CD4-positive, CD25-positive, alpha-beta regulatory T cell (primary cell): ENCODE results near the gene MAPK7. TPM values are rescaled to one million over a fixed set of nuclear protein-coding genes. Genes with fewer than 3 reads are reported as not detected.
A peak's percentile ranks its signal among the peaks of the same experiment; 100 is the strongest.

Experiments
- ATAC-seq, 2 donors: fragments of 150-1000 bp; cut with Tn5 transposase; one replicate each; pipeline ENCODE4 v1.10.0; 2021; ENCODE audit warnings: low read depth in 2 of 2, moderate number of reproducible peaks in 2 of 2, moderate library complexity in 1 of 2
- DNase-seq, 3 donors: peaks; one replicate each; pipeline versions ENCODE4 v3.0.0 to v3.0.0-alpha.2; 2012 to 2022; ENCODE audit warnings: mixed read lengths in 1 of 3
- H3K27ac ChIP-seq: one replicate; pipeline ENCODE4 v1.7.0; 2013; ENCODE audit warnings: mild to moderate bottlenecking, low read length; ENCODE audit not compliant: insufficient read depth, poor library complexity, severe bottlenecking
- H3K27me3 ChIP-seq: one replicate; pipeline ENCODE4 v1.7.0; 2013; ENCODE audit warnings: low read length; ENCODE audit not compliant: control insufficient read depth, insufficient read depth
- H3K36me3 ChIP-seq: one replicate; pipeline ENCODE4 v1.7.0; 2013; ENCODE audit warnings: mild to moderate bottlenecking, low read length, moderate library complexity; ENCODE audit not compliant: control insufficient read depth, insufficient read depth
- H3K4me1 ChIP-seq: 2 replicates; pipeline ENCODE4 v1.7.0; 2013; ENCODE audit warnings: mild to moderate bottlenecking, low read length; ENCODE audit not compliant: insufficient read depth, control insufficient read depth, poor library complexity, severe bottlenecking
- H3K4me3 ChIP-seq: one replicate; pipeline ENCODE4 v1.7.0; 2013; ENCODE audit warnings: low read depth, mild to moderate bottlenecking, low read length, moderate library complexity
- H3K9me3 ChIP-seq, 2 experiments: 1 replicate in 1 of 2; 2 replicates in 1 of 2; pipeline ENCODE4 v1.7.0; 2013; ENCODE audit warnings: low read length in 2 of 2, mild to moderate bottlenecking in 1 of 2, moderate library complexity in 1 of 2; ENCODE audit not compliant: control insufficient read depth in 2 of 2
- H3K27ac Mint-ChIP-seq, 3 donors: one replicate each; pipeline ENCODE4 v1.8.0; 2020 to 2022; ENCODE audit warnings: mild to moderate bottlenecking in 3 of 3, mixed read lengths in 3 of 3, moderate library complexity in 2 of 3
- H3K27me3 Mint-ChIP-seq: one replicate; pipeline ENCODE4 v1.8.0; 2022; ENCODE audit warnings: mild to moderate bottlenecking, mixed read lengths
- H3K36me3 Mint-ChIP-seq: one replicate; pipeline ENCODE4 v1.8.0; 2020; ENCODE audit warnings: mixed read lengths
- H3K4me1 Mint-ChIP-seq, 4 donors: one replicate each; pipeline ENCODE4 v1.8.0; 2020 to 2022; ENCODE audit warnings: mixed read lengths in 4 of 4, mild to moderate bottlenecking in 1 of 4
- H3K4me3 Mint-ChIP-seq, 4 donors: one replicate each; pipeline ENCODE4 v1.8.0; 2020 to 2022; ENCODE audit warnings: mild to moderate bottlenecking in 4 of 4, mixed read lengths in 4 of 4, moderate library complexity in 3 of 4
- H3K9me3 Mint-ChIP-seq, 7 donors: one replicate each; pipeline ENCODE4 v1.8.0; 2020 to 2022; ENCODE audit warnings: mixed read lengths in 7 of 7, mild to moderate bottlenecking in 3 of 7, moderate library complexity in 2 of 7
- polyA plus RNA-seq, 4 donors: library from polyadenylated mRNA; unstranded; fragments of 300-500 nt; fragmentation: Illumina TruSeq; gene quantifications; one replicate each; pipeline ENCODE4 v1.2.3, GENCODE V29; 2021
- total RNA-seq: library from RNA; stranded (reverse); gene quantifications from one replicate; pipeline ENCODE4 v1.2.3, GENCODE V29; 2022

MAPK7 gene
- total and polyA plus RNA-seq, 5 donors from 2014 or later: 3.4 to 26.0 (median 5.1) TPM

DNA sequence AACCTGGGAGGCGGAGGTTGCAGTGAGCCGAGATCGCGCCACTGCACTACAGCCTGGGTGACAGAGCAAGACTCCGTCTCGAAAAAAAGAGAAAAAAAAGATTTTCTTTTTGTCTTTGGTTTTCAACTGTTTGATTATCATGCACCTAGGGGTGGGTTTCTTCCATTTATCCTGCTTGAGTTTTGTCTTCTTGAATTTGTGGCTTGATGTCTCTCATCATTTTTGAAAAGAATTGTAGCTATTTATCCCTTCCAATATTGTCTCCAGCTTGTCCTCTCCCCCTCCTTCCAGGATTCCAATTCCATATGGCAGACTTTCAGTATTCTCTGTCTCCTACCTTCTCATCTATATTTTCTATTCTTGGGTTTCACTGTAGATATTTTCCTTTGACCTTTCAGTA lies 23.6 kb upstream of the MAPK7 start:
- Histone ChIP-seq H3K27me3 (no peaks in the 10 kb centered on the region), H3K27ac (no peak overlapping the region), H3K4me3 (no peak overlapping the region), H3K36me3 (no peaks in the 10 kb centered on the region), H3K9me3 (no peaks in the 10 kb centered on the region), H3K4me1 (no peaks in the 10 kb centered on the region)
- Mint-ChIP-seq H3K9me3 (no peaks in the 10 kb centered on the region), H3K36me3 (no peaks in the 10 kb centered on the region), H3K27ac (no peak overlapping the region), H3K27me3 (peaks cover 26% of the 10 kb centered on the region), H3K4me1 (no peaks in the 10 kb centered on the region), H3K4me3 (no peak overlapping the region)
- ATAC-seq (no peak), DNase-seq (no peak)

DNA sequence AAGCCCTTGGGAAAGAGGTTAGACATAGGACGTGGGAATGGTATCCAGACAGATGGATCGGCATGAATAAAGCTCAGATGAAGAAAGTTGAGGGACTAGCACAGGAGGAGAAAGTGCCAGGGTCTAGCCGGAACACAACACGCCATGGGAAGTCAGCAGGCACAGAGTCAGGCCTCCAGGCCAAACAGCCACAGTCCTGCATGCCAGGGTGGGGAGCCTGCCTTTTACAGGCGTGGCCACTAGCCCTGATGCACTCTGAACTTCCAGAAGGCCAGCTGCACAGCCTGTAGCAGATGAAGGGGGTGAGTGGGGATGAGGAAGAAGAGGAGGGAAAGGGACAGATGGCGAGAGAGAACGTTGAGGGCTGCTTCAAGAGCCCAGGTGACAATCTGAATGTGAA lies 20.9 kb upstream of the MAPK7 start:
- H3K4me1 ChIP-seq: peaks cover 6% of the 10 kb centered on the region
- no peaks in the 10 kb centered on the region for H3K9me3 Mint-ChIP-seq
- no peaks in the 10 kb centered on the region for H3K36me3 Mint-ChIP-seq
- peaks cover 24% of the 10 kb centered on the region for H3K27me3 Mint-ChIP-seq
- no peak overlapping the region for H3K4me3 ChIP-seq
- H3K27ac ChIP-seq: no peak overlapping the region
- H3K9me3 ChIP-seq: no peaks in the 10 kb centered on the region
- H3K4me3 Mint-ChIP-seq: peak overlapping the region in 1 of 4 donors; percentile 14
- no peaks in the 10 kb centered on the region for H3K27me3 ChIP-seq
- H3K4me1 Mint-ChIP-seq: peaks cover 0 to 9% (median 2%) of the 10 kb centered on the region in 4 donors
- H3K36me3 ChIP-seq: no peaks in the 10 kb centered on the region
- H3K27ac Mint-ChIP-seq: no peak overlapping the region
- ATAC-seq (no peak), DNase-seq (no peak)

DNA sequence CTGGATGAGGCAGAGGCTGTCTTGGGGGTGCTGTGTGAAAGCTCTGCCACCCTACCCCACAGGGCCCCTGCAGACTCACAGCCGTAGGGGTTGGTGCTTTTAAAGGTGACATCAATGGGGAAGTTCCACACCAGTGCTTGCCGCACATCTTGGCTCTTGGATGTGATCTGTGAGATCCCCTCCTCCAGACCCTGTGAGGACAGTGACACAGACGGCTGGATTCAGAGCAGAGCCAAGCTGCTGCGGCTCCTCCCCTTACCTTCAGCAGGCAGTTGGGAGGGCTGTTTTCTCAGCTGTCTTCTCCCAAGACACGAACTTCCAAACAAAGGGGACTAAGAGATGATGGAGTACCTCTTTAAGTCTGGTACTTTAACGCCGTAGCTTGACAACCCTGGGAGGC lies 20.5 kb upstream of the MAPK7 start:
- Histone ChIP-seq H3K9me3 (no peaks in the 10 kb centered on the region), H3K27me3 (no peaks in the 10 kb centered on the region), H3K27ac (no peak overlapping the region), H3K36me3 (no peaks in the 10 kb centered on the region), H3K4me1 (peaks cover 7% of the 10 kb centered on the region), H3K4me3 (no peak overlapping the region)
- Mint-ChIP-seq H3K4me3 (no peak overlapping the region), H3K9me3 (no peaks in the 10 kb centered on the region), H3K4me1 (peaks cover 0 to 9% (median 2%) of the 10 kb centered on the region in 4 donors), H3K36me3 (no peaks in the 10 kb centered on the region), H3K27ac (no peak overlapping the region), H3K27me3 (peaks cover 28% of the 10 kb centered on the region)
- ATAC-seq: no peak
- no peak for DNase-seq

DNA sequence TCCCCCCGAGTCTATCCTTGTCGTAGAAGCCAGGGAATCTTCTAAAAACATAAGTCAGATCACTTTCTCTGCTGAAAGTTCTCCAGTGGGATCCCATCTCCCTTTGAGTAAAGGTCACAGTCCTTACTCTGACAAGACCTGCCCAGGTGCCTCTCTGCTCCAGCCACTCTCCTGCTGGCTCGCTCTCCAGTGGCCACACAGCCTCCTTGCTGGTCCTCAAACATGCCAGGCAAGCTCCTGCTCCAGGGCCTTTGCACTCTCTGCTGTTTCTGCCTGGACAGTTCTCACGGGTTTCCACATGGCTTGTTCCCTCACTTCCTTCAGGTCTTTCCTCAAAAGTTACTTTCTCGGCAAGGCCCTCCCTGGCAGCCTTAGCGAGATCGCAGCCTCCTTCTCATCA lies 19.1 kb upstream of the MAPK7 start:
- no peak for ATAC-seq
- Mint-ChIP-seq H3K9me3 (no peaks in the 10 kb centered on the region), H3K4me1 (peaks cover 0 to 11% (median 2%) of the 10 kb centered on the region in 4 donors), H3K27me3 (peaks cover 33% of the 10 kb centered on the region), H3K27ac (peak overlapping the region in 2 of 3 donors; percentile 70 to 77), H3K36me3 (no peaks in the 10 kb centered on the region), H3K4me3 (no peak overlapping the region)
- Histone ChIP-seq H3K27me3 (no peaks in the 10 kb centered on the region), H3K4me3 (no peak overlapping the region), H3K27ac (no peak overlapping the region), H3K36me3 (no peaks in the 10 kb centered on the region), H3K4me1 (peaks cover 11% of the 10 kb centered on the region), H3K9me3 (no peaks in the 10 kb centered on the region)
- no peak for DNase-seq

DNA sequence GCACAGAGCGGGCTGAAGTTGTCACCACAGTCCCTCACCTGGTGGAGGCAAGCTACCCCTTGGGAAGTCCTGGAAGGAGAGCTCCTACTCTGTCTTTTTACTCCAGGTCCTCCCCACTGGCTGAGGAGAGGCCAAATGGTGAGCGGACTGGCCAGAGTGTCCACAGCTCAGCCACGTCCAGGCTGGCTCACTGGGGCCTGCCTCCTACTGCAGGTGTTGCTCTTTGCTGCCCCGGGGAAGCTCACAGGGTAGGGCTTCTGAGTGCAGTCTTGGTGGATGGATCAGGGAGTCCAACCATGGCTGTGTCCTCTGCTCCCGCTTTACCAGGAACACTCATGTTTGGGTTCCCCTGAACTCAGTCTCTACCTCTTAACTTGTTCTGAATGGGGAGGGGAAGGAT lies 18.4 kb upstream of the MAPK7 start:
- no peaks in the 10 kb centered on the region for H3K9me3 ChIP-seq
- no peak for DNase-seq
- H3K36me3 ChIP-seq: no peaks in the 10 kb centered on the region
- Mint-ChIP-seq H3K4me1 (peaks cover 0 to 11% (median 2%) of the 10 kb centered on the region in 4 donors), H3K4me3 (peak overlapping the region in 1 of 4 donors; percentile 84), H3K27ac (no peak overlapping the region), H3K36me3 (no peaks in the 10 kb centered on the region), H3K9me3 (no peaks in the 10 kb centered on the region), H3K27me3 (peaks cover 29% of the 10 kb centered on the region)
- ATAC-seq: no peak
- no peak overlapping the region for H3K27ac ChIP-seq
- peaks cover 11% of the 10 kb centered on the region for H3K4me1 ChIP-seq
- H3K4me3 ChIP-seq: no peak overlapping the region
- no peaks in the 10 kb centered on the region for H3K27me3 ChIP-seq

DNA sequence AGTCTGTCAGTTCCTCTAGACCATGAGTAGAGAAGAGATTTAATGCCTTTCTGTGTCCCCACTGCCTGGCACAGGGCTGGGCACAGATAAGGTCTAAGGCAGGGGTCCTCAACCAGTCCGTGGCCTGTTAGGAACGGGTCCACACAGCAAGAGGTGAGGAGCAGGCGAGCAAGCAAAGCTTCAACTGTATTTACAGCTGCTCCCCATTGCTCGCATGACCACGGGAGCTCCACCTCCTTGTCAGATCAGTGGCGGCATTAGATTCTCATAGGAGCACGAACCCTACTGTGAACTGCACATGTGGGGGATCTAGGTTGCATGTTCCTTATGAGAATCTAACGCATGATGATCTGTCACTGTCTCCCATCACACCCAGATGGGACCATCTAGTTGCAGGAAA lies 17.5 kb upstream of the MAPK7 start:
- Mint-ChIP-seq H3K9me3 (no peaks in the 10 kb centered on the region), H3K4me3 (peak overlapping the region in 1 of 4 donors; percentile 76), H3K4me1 (peaks cover 0 to 11% (median 2%) of the 10 kb centered on the region in 4 donors), H3K27me3 (peaks cover 27% of the 10 kb centered on the region), H3K36me3 (no peaks in the 10 kb centered on the region), H3K27ac (no peak overlapping the region)
- Histone ChIP-seq H3K4me3 (no peak overlapping the region), H3K27me3 (no peaks in the 10 kb centered on the region), H3K36me3 (no peaks in the 10 kb centered on the region), H3K4me1 (peaks cover 11% of the 10 kb centered on the region), H3K27ac (no peak overlapping the region), H3K9me3 (no peaks in the 10 kb centered on the region)
- DNase-seq: no peak
- no peak for ATAC-seq

DNA sequence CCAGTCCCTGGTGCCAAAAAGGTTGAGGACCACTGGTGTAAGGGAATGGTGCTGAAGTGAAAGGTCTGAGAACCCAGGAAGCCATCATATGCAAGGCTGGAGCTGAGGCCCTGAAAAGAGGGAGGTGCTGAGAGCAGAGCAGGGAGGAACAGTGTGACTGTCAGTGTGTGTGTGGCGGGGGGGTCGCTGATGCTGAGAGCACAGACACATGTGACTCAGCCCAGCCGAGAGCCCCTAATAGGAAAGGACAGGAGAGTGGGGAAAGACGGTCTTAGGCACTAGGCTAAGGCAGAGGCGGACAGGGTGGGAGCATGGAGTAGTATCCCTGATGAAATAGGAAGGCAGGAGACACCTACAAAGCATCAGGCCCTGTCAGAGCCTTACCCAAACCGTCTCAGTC lies 17.0 kb upstream of the MAPK7 start:
- Histone ChIP-seq H3K9me3 (no peaks in the 10 kb centered on the region), H3K36me3 (no peaks in the 10 kb centered on the region), H3K27me3 (no peaks in the 10 kb centered on the region), H3K4me3 (no peak overlapping the region), H3K27ac (no peak overlapping the region), H3K4me1 (peaks cover 11% of the 10 kb centered on the region)
- Mint-ChIP-seq H3K27me3 (peaks cover 27% of the 10 kb centered on the region), H3K36me3 (no peaks in the 10 kb centered on the region), H3K9me3 (peaks cover 0 to 2% (median 0%) of the 10 kb centered on the region in 7 donors), H3K4me3 (peak overlapping the region; percentile 32 to 76 (median 47)), H3K27ac (peak overlapping the region in 1 of 3 donors; percentile 33), H3K4me1 (peaks cover 0 to 11% (median 2%) of the 10 kb centered on the region in 4 donors)
- no peak for ATAC-seq
- DNase-seq: no peak

DNA sequence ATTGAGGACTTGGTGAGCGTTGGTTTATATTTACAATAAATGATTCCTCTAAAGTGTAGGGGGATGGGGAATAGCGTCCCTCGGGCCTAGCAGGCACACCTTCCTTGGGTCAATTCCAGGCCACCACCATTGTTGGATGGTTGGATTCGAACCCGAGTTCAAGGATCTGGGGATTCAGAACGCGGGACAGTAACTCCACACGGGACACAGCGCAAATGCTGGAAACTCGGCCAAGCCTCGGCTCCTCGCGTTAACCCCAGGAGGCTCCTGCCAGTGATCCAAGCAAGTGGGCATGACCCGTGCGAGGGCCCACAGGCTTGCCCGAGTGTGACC lies 16.4 kb upstream of the MAPK7 start:
- Mint-ChIP-seq H3K27me3 (peaks cover 27% of the 10 kb centered on the region), H3K9me3 (peaks cover 0 to 2% (median 0%) of the 10 kb centered on the region in 7 donors), H3K27ac (peak overlapping the region in 2 of 3 donors; percentile 33 to 62), H3K36me3 (no peaks in the 10 kb centered on the region), H3K4me1 (peaks cover 0 to 15% (median 2%) of the 10 kb centered on the region in 4 donors), H3K4me3 (peak overlapping the region; percentile 76 to 81 (median 80))
- Histone ChIP-seq H3K27ac (peak overlapping the region; percentile 76), H3K9me3 (no peaks in the 10 kb centered on the region), H3K27me3 (no peaks in the 10 kb centered on the region), H3K4me3 (peak overlapping the region; percentile 52), H3K4me1 (peaks cover 11% of the 10 kb centered on the region), H3K36me3 (no peaks in the 10 kb centered on the region)
- DNase-seq (no peak), ATAC-seq (no peak)
